ENCODE data around the gene GNAT3.

GNAT3 gene

DNA sequence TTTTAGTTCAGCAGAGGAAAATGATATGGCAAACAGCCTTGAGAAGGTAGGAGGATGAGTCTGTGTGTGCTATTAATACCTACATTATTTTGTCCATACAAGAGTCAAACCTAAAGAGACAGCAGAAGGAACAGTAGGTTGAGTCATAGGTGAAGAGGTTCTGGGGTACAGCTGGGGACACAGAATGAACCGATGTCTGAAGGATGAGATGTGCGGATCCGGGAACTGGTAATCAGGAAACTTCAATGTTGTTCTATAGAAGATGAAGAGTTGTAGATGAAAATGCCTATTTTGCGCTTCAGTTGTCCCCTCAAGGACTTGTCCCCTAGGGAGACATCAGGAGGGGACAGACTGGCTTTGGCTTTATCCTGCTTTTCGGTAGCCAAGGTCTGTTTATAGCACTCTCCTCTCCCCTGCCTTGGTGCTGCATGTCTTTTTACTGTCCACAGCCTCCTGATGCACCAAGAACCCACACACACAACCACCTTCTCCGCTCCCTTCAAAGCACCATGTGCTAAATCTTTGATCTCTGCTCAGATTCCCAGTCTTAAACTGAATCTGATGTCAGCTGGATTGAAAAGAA, 94.6 kb downstream of the GNAT3 start:
- DNase-seq (ENCODE audit: low read depth in 2 of 2): no peak

DNA sequence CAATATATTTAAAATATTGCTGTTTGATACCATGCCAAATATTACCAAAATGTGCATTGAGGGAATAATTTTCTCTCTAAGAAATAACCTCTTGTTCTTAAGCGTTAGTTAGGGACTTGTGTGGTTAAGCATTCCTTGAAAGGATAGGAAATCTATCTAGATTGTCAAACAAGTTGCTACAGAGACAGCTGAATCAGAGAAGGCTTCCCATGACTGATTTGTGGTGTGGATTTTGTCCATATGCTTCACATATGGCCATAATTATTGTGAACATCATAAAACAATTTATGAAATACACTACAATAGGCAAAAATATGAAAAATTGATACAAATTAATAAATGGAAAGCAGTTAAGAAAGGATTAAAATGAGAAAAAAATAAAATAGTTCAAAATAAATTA, 96.3 kb downstream of the GNAT3 start:
- DNase-seq (ENCODE audit: low read depth in 2 of 2): no peak

DNA sequence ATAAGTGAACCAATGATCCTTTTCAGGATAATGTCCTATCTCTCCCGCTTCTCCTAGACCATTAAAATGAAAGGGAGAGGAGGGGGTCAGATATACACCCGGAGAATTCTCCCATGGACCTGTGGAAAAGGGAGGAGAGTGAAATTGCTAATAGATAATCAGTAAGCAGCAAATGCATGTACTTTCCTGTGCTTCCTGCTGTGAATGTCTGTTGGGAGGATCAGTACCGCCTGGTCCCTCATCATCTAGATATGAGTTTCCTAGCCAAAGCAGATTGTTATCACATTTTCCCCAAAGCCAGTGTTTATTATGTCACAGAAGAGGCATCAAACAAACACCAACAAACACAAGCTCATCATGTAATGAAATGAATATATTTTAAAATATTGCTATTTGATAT, 96.8 kb downstream of the GNAT3 start:
- no peak for DNase-seq (ENCODE audit: low read depth in 2 of 2)

DNA sequence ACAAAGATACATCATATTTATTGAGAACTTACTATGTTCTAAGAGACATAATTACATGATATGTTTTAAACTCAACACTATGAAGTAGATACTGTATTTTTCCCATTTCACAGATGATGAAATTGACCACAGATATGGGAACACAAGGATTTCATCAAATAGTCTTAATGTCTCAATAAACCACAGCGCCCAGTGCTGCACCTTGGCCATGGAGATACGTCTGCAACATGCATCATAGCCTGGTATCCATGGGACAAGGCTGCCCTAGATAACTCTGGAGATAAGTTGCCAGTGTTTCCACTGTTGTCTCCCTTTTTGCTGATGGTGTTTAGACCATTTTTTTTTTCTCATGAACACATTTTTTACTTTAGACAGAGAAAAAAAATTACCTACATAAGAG, 97.5 kb downstream of the GNAT3 start:
- no peak for DNase-seq (ENCODE audit: low read depth in 2 of 2)

DNA sequence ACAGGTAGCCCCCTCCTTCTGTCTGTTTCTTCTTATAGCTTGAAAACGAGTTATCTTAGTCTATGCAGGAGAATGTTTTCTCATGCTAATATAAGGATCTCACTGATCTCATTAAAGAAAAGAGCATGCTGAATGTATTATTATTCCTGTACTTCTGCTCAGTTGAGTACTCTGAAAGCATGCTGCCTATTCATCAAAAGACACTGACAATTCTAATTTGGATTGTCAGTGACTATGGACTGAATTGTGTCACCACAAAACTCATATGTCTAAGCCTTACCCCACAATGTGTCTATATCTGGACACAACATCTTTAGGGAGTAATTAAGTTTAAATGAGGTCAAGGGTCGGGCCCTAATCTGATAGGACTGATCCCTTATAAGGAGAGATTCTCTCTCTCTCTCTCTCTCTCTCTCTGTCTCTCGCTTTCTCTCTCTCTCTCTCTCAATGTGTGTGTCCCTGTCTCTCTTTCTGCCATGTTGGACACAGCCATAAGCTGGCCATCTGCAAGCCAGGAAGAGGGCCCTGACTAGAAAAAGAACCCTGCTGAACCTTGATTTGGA, 98.4 kb downstream of the GNAT3 start:
- DNase-seq (ENCODE audit: low read depth in 2 of 2): no peak

DNA sequence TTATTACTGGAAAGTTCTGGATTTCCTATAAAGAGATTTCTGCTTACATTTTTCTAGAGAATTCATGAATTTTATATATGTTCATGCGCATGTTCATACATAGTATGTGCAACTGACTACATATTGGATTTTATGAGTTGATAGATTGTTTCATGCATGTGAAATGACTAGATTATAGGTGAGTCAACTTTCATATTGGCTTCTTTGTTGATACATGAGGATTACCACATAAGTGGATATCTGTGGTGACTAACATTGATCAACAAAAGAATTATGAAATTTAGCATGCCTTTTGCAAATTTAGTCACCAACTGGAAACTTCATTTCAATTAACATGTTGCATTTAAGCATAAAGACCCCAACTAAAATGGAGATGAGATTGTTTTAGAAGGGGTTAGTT, 99.0 kb downstream of the GNAT3 start:
- no peak for DNase-seq (ENCODE audit: low read depth in 2 of 2)

DNA sequence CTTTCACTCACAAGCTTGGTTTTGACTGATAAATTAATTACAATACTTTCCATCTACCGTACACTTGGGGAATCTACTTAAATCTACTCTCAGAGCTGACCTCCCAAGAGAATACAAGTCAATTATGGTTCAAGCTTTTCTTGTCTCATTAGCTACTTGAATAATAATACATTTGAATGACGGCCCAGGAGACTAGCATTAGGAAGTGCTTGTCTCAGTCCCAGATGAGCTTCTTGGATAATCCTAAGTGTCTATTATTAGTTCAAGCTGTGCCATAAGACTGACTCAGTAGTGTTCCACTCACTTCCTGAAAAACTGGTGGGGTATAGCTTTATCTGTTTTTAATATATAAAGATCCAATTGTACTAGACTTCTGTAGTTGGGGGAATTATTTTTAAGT, 100.2 kb downstream of the GNAT3 start:
- no peak for DNase-seq (ENCODE audit: low read depth in 2 of 2)

DNA sequence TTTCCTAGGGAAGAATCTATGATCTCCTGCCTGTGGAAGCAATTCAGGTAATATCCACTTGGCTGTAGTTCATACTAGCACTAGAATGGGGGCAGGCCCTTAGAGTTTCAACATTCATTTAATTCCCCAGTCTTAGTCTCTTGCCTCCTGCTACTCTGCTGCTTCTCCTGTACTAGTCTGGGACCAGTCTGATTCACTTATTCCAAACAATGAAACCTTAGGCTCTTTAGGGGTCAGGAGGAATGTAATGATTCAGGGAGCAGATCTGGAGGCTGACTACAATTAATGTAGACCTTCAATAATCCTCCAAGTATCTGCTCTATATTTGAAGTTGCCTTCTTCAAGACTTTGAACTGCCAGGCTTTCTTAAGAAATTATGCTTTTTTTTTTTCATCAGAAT, 101.8 kb downstream of the GNAT3 start:
- no peak for DNase-seq (ENCODE audit: low read depth in 2 of 2)
